Body of pancreas (tissue), 4 donors: ENCODE measurements around the gene TMCC2. TPM values are rescaled to one million over a fixed set of nuclear protein-coding genes. Genes with fewer than 3 reads are reported as not detected.

Source experiments
- ATAC-seq: fragments of 150-250 bp; one replicate; pipeline ENCODE4 v1.9.1; 2016
- DNase-seq, 4 donors: peaks; one replicate each; pipeline ENCODE4 v3.0.0-alpha.2; 2019
- H3K27ac ChIP-seq, 4 donors: fragments of 200-600 bp; sonication (generic); 1 replicate in 3 of 4; 2 replicates in 1 of 4; pipeline versions ENCODE4 v1.5.1 to v1.6.1; 2016 to 2019; ENCODE audit warnings: mild to moderate bottlenecking in 1 of 4, mixed read lengths in 1 of 4, moderate library complexity in 1 of 4
- H3K27me3 ChIP-seq, 2 donors: fragments of 200-600 bp; sonication (generic); one replicate each; pipeline ENCODE4 v1.6.0; 2016; ENCODE audit warnings: mild to moderate bottlenecking in 1 of 2
- H3K36me3 ChIP-seq, 2 donors: fragments of 200-600 bp; sonication (generic); replicated peaks in 1 of 2; 2 replicates each; pipeline ENCODE4 v1.5.1; 2016; ENCODE audit warnings: low read depth in 2 of 2; ENCODE audit not compliant: insufficient read depth in 1 of 2
- H3K4me1 ChIP-seq: fragments of 200-600 bp; sonication (generic); one replicate; pipeline ENCODE4 v1.6.0; 2016
- H3K4me3 ChIP-seq, 2 donors: fragments of 200-600 bp; sonication (generic); 1 replicate in 1 of 2; 2 replicates in 1 of 2; pipeline ENCODE4 v1.5.1; 2016 to 2019
- H3K9me3 ChIP-seq, 3 donors: fragments of 200-600 bp; sonication (generic); 1 replicate in 2 of 3; 2 replicates in 1 of 3; pipeline ENCODE4 v1.5.1; 2016
- POLR2A ChIP-seq, 3 donors: fragments of 450-650 bp; IDR thresholded peaks; one replicate each; pipeline ENCODE4 v1.6.1; 2016; ENCODE audit warnings: antibody characterized with exemption in 3 of 3, mild to moderate bottlenecking in 2 of 3
- WGBS, 2 donors: methylation state at CpG; one replicate each; pipeline ENCODE4 v1.1.5; 2017; 5-methylcytosine and 5-hydroxymethylcytosine counted together
- intact Hi-C: fragments of 100-400 bp; cut with DNase I; formaldehyde crosslinking; loops from one replicate; pipeline ENCODE4 v1.15.1; 2023
- total RNA-seq, 2 donors: library from RNA; depleted of rRNA; stranded (reverse); fragments of >200 nt; gene quantifications; one replicate each; pipeline ENCODE4 v1.1.0, GENCODE V29; 2016
- TF ChIP-seq, protein P1 (sequence below), 7 experiments: fragments of 450-650 bp in 4 of 7; fragments of 200-600 bp in 3 of 7; sonication (generic) in 3 of 7; IDR thresholded peaks; one replicate each; pipeline ENCODE4 v1.5.1; 2016 to 2019; ENCODE audit warnings: antibody characterized with exemption in 7 of 7

Gene TMCC2
- total RNA-seq, 2 donors from 2014 or later, result 1.3 to 1.6 TPM

DNA sequence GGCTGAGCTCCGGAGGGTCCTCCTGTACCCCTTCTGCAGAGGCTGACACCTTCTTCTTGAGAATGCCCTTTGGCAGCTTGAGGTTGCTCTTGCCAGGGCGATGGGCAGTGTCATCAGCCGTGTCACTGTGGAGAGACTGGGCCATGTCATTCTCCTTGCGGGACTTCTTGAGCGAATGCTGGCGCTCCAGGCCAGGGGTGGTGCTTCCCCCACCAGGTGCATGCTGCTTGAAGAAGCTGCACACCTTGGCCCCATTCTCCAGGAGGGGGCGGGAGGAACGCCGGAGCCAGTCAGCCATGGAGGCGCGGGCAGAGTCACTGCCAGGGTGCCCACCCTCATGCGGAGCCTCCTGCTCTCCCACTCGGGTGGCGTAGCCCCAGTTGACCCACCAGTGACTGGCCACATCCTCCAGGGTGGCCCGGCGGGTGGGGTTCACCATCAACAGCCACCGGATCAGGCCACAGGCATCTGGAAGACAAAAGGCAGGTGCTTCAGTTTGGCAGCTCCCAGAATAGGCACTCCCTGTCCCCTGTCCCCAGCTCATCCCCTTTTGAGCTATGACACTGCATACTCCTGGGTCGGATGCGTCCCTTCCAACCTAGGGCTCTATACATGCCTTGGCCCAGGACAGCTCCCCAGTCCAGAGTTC, 76.4 kb downstream of the TMCC2 start:
- Histone ChIP-seq H3K4me3 (no peak overlapping the region), H3K9me3 (no peaks in the 10 kb centered on the region), H3K27ac (peak overlapping the region in 2 of 4 donors; percentile 49 to 91), H3K27me3 (no peaks in the 10 kb centered on the region), H3K36me3 (peaks cover 0 to 36% of the 10 kb centered on the region in 2 donors), H3K4me1 (peaks cover 32% of the 10 kb centered on the region)
- WGBS, 2 donors, result 85 to 95% methylated on average over 8 to 19 of the region's 19 CpGs
- TF ChIP-seq, protein P1, sequence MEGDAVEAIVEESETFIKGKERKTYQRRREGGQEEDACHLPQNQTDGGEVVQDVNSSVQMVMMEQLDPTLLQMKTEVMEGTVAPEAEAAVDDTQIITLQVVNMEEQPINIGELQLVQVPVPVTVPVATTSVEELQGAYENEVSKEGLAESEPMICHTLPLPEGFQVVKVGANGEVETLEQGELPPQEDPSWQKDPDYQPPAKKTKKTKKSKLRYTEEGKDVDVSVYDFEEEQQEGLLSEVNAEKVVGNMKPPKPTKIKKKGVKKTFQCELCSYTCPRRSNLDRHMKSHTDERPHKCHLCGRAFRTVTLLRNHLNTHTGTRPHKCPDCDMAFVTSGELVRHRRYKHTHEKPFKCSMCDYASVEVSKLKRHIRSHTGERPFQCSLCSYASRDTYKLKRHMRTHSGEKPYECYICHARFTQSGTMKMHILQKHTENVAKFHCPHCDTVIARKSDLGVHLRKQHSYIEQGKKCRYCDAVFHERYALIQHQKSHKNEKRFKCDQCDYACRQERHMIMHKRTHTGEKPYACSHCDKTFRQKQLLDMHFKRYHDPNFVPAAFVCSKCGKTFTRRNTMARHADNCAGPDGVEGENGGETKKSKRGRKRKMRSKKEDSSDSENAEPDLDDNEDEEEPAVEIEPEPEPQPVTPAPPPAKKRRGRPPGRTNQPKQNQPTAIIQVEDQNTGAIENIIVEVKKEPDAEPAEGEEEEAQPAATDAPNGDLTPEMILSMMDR (IDR thresholded peaks at IDR 0.05), result no peak
- TF ChIP-seq POLR2A (IDR thresholded peaks at IDR 0.05), result no peak
- ATAC-seq (no peak), DNase-seq (no peak)
- intact Hi-C loops, result no loop called here

DNA sequence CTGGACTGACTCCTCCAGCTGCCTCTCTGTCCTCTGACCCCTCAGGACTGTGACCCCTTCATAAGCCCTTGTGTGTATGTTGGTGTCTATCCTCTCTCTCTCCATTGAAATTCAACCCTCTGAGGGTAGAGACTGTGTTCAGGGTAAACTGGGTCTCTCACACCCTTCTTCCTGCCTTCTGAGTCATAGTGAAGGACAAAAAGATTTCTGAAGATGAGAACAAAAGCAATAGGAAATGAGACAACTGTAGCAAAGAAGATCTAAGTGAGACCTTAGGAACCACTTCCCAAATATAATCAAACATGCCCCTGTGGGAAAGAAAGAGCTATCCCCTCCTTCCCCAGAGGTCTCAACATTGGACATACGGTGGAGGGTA, 76.9 kb downstream of the TMCC2 start:
- 84 to 92% methylated on average over 1 of the region's 1 CpG for WGBS, 2 donors
- no peak for TF ChIP-seq POLR2A (IDR thresholded peaks at IDR 0.05)
- TF ChIP-seq, protein P1 (IDR thresholded peaks at IDR 0.05), result no peak
- no peak overlapping the region for H3K4me3 ChIP-seq
- DNase-seq, result no peak
- H3K27ac ChIP-seq, result peak overlapping the region in 2 of 4 donors; percentile 7 to 49
- peaks cover 0 to 38% of the 10 kb centered on the region in 2 donors for H3K36me3 ChIP-seq
- no peaks in the 10 kb centered on the region for H3K27me3 ChIP-seq
- peaks cover 34% of the 10 kb centered on the region for H3K4me1 ChIP-seq
- intact Hi-C loops, result no loop called here
- H3K9me3 ChIP-seq, result no peaks in the 10 kb centered on the region
- ATAC-seq, result no peak

DNA sequence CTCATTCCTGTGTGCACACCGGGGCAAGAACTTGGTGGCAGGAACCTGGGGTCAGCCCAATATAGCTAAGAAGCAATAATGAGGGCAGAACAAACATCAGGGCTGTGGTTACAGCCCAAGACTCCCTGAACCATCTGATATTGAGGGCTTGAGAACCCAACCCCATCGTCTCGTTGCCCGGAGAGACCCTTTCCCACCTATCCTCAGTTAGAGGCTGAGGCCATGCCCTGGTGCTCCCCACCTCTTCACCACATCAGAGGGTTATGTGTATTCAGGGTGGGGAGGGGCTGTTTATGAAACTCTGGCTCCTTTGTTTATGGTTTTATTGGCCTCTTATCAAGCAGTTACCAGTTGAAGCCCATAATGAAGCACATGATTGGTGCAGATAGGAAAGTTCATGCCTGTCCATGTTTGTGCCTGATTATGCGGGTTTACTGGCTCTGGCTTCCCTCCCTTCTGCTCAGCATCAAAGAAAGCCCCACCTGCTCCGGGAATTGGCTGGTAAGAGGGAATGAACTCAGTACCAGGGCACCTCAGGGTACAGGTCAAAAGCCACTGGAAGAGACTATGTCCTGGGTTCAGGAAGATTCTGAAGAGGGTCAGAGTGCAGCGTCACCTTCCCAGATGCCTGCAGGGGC, 79.3 kb downstream of the TMCC2 start:
- intact Hi-C loops, result no loop called here
- H3K27me3 ChIP-seq, result no peaks in the 10 kb centered on the region
- no peak overlapping the region for H3K4me3 ChIP-seq
- H3K9me3 ChIP-seq, result no peaks in the 10 kb centered on the region
- TF ChIP-seq, protein P1 (IDR thresholded peaks at IDR 0.05), result no peak
- no peak for TF ChIP-seq POLR2A (IDR thresholded peaks at IDR 0.05)
- 53 to 87% methylated on average over 3 to 7 of the region's 7 CpGs for WGBS, 2 donors
- H3K4me1 ChIP-seq, result peaks cover 26% of the 10 kb centered on the region
- ATAC-seq (no peak), DNase-seq (no peak)
- H3K27ac ChIP-seq, result peak overlapping the region; percentile 3 to 48 (median 36)
- H3K36me3 ChIP-seq, result peaks cover 0 to 42% of the 10 kb centered on the region in 2 donors

DNA sequence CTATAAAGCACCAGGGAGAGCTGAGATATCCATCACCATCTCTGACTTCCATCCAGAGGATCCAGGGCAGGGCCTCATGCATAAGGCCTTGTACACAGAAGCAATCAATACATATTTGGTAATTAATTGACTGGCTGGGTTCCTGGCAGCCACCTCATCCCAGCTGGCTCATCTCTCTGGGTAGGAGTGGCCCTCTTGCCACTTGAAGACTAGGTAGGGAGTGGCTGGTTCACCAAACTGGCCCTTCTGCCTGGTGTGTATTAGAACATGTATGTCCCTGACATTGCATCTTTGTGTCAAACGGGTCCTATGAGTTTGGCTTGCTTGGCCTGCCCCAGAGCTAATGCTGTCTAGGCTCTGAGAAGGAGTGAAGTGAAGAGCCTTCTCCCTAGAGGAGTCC, 82.0 kb downstream of the TMCC2 start:
- Histone ChIP-seq H3K27me3 (no peaks in the 10 kb centered on the region), H3K36me3 (peaks cover 0 to 32% of the 10 kb centered on the region in 2 donors), H3K4me1 (peaks cover 38% of the 10 kb centered on the region), H3K27ac (peak overlapping the region; percentile 2 to 42 (median 19)), H3K4me3 (no peak overlapping the region), H3K9me3 (no peaks in the 10 kb centered on the region)
- no peak for ATAC-seq
- TF ChIP-seq POLR2A (IDR thresholded peaks at IDR 0.05), result no peak
- TF ChIP-seq, protein P1 (IDR thresholded peaks at IDR 0.05), result no peak
- intact Hi-C loops, result no loop called here
- DNase-seq, result no peak
- 33 to 56% methylated on average over 1 of the region's 1 CpG for WGBS, 2 donors
